Amygdala (tissue), 56 donors: ENCODE results near the gene RAB31.

Source experiments
- DNase-seq, 56 donors: peaks; one replicate each; lab custom pipeline; 2025; lab: John Stamatoyannopoulos, UW

Gene RAB31

DNA sequence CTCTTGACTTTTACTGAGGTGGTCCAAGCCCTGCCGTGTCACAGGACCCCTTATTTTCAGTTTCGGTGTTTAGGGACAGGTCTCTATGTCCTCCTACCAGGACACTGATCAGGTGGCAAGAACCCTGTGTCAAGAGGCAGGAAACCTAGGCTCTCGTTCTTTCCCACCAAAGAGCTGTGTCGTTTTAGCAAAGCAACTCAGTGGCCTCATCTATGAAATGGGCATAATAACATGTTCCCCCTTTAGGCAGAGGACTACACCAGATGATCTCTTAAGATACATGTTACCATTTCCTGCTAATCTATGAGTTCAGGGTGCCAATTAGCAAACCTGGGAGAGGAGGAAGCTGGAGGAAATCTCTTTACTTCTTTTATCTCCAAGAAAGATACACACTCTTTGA, 1.9 kb downstream of the RAB31 start:
- no peak for DNase-seq

DNA sequence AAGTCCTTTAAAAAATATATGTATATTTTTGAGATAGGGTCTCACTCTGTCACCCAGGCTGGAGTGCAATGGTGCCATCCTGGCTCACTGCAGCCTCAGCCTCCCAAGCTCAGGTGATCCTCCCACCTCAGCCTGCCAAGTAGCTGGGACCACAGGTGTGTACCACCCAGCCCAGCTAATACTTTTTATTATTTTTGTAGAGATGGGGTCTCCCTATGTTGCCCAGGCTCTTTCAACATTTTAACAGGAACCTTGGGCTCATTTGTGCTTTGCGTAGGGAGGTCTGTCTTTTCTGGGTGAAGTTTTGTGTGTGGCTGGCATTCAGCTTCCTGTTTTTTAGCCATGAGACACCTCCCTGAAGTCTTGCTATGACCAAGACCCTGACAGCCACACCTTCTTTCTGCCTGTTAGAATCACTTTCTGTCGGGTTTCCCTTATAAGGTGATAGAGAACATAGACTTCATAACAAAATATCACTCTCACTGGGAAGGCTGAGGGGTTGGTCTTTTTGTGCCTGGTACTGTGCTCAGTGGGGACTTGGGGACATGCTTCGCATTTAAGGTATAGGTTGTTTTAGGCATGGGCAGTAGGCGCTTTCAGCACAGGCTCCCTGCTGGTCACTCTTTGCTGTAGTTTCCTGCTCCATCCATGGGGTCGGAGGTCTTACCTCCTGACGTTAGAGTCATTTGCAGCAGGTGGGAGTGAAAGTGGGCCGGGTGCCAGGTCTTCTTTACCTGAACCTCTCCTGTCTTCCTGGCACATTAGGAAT, 3.4 kb downstream of the RAB31 start:
- no peak for DNase-seq

DNA sequence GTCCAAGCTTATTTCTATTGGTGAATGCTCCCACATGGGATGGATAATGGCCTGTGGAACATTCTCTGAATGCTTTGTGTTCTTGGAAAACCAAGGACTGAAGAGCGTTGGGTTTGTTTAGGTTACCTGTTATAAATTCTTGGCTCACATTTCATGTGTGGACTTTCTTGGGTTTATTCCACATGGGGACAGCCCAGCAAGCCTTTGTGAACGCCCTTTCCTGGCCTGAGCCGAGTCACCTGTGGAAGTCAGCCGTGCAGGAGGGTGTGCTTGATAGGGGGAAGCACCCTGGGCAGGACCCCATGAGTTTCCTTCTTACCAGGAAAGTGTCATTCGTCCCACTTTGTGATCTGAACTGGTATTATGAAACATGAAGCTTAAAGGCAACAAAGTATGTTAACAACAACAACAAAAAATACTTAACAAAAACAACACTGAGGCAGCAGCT, 4.1 kb downstream of the RAB31 start:
- DNase-seq, result no peak

DNA sequence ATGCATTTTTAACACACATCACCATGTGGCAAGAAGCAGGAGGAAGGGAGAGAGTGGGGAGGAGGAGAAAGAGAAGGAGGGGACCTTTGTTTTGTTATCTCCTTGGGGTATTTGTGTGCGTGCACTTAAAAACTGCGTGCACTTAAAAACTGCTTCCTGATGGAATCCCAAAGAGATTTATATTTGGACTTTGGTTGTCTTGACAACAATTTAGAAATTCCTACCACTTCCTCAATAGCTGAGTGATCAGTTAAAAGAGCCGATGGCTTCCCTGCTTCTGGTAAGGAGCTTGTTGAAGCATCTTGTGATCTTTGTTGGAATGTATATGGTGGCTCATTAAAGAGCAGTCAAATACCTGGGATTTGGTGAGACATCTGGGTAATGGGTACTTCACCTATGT, 4.5 kb downstream of the RAB31 start:
- DNase-seq, result no peak

DNA sequence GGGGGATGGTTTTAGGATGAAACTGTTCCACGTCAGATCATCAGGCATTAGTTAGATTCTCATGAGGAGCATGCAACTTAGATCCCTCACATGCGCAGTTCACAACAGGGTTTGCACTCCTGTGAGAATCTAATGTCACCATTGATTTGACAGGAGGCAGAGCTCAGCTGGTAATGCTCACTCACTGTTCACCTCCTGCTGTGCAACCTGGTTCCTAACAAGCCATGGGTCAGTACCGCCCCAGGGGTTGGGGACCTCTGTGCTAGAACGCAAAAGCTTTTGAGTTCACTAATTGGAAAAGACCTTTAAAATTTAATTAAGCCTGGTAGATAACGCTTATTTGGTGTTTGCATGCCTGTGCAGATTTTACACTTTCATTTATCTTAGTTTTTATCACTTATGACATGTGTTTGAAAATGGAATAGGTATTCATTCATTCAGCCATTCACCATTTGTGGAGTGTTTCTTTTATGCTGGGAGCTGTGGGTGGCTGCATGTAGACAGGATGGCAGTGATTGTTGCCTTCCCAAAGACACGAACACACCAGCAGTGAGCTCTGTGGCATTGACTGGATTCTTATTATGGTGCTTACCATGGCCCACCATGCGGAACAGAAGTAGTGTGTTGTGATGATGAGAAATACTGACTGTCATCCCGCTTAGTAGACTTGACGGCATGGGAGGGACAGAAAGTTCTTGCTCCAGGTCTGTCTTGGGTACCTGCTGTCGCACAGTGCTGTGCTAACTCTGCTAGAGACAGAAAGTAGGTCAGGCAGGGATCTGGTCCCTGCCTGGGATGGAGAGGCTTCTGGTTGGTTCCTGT, 6.4 kb downstream of the RAB31 start:
- no peak for DNase-seq

DNA sequence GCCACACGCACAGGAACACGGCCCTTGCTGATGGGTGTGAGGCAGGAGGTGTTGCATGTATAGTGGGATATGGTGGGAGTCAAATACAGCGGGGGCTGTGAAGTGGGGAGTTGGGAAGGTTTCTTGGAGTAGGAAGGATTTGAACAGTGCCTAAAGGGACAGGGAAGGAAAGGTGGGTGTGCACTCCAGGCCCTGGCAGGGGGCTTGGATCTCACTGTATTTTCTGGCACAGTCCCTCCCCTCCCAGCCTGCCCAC, 6.9 kb downstream of the RAB31 start:
- DNase-seq, result no peak

DNA sequence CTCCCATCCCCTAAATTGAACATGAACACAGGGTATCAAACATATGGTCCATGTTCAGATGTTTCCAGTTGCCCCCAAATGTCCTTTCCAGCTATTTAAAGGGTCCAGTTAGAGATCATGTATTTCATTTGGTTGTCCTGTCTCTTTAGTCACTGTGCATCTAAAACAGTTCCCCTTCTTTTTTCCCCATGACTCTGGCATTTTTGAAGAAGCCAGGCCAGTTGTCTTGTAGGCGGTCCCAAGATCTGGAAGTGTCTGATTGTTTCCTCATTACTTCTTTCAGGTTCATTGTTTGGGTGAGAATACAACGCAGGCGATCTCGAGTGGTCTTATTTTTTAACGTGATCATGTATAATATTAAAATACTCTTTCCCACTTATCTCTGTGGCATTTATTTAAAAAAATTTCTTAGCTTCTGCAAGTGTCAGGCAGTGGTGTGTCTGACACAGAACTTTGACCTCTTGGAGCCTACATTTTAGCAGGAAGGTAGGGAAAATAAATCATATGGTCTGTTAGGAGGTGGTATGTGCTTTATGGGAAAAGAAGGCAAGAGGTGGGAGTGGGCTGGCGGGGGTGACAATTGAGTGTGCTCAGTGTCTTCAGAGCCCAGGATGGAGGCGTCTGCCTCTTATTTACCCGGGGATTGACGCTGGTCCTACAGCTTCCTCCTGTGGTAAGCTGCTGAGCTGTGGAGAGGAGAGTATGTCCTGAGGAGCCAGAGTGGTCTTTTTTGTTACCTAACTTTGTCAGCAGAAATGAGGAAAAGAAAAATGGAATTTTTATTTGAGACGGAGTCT, 8.1 kb downstream of the RAB31 start:
- DNase-seq, result no peak

DNA sequence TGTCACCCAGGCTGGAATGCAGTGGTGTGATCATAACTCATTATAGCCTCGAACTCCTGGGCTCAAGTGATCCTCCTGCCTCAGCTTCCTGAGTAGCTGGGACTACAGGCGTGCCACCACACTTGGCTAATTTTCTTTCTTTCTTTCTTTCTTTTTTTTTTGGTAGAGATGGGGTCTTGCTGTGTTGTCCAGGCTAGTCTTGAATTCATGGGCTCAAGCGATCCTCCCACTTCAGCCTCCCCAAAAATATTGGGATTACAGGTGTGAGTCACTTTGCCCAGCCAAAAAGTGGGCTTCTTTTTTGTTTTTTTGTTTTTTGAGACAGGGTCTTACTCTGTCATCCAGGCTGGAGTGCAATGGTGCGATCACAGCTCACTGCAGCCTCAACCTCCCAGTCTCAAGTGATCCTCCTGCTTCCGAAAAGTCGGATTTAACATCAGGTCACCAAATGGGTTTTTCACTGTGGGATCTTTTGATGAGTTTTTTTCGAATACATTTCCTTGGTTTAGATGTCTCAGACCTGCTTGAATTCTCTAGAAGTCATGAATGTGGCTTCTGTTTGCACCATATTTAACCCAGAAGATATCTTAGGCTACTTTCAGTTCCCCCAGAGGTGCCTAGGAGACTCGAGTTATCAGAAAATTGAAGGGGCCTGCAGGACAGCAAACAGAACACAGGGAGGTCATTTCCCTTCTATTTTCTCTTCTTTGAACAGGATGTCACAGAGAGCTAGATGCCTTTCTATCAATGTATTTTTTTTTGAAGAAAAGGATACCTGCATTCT, 8.9 kb downstream of the RAB31 start:
- DNase-seq, result no peak

DNA sequence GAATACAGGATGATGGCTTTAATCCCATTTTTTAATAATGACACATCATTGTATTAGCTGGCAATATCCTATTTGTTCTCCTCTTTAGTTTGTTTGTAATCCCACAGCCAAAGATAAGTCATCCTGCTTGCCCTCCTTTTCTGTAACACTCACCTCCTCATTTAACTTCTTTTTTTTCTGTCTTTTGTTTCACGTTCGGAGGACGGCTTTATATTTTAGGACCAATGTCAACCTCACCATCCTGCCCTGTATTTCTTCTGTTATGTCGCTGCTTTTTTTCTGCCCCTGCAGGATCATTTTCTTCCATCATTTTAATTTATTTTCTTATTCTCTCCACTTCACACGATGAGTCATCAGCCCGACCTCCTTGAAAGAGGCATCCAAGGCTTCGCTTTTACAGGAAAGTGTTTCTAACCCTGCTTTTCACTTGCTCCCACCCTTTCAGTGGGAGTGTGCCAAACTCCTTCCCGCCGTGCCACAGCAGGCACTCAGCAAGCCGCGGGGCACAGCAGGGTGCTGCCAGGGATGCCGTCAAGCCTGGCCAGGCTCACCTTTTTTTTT, 11.4 kb downstream of the RAB31 start:
- DNase-seq, result peak in 17 of 56 donors; percentile 8 to 60 (median 23)

DNA sequence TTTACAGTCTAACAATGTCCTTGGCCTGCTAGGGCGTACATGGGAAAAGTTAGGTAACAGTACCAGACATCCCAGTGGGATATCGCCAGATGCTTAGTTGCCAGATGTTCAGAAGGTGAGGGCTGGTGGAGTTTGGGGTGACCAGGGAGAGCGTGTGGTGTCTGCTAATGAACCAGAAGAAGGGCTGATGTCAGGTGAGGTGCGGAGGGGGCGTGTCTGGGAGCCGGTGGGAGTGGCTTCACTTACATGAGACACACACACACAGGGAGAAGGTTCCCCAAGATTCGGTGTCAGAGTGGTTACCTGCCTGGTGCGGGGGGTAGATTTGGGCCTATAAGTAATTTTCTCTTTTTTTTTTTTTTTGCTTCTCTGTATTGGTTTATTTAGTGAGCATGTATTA, 12.2 kb downstream of the RAB31 start:
- no peak for DNase-seq

DNA sequence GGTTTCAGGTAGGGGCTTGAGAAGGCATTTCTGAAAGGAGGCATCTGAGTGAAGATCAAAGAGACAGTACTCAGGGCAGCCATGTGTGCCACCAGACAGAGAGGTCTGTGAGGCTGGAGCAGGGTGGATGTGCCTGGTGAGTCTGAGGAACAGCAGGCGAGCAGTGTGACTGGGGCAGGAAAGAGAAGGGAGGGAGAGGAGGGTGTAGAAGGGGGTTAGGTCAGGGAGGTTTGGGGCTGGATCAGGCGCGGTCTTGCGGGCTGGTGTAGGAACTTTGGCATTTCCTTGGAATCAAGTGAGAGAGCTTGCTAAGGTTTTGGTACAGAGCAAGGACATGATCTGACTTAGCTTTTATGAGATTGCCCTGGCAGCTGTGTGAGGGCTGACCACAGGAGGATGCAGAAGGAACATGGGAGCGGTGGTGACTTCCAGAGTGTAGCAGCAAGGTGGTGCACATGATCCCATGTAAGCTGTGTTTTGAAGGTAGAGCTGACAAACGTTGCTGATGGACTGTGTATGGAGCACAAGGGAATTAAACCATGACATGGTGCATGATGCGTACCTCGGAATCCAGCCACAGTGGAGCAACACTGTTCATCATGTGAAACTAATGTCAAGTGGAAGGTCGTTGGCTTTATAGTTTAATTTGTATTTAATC, 13.9 kb downstream of the RAB31 start:
- DNase-seq, result no peak

DNA sequence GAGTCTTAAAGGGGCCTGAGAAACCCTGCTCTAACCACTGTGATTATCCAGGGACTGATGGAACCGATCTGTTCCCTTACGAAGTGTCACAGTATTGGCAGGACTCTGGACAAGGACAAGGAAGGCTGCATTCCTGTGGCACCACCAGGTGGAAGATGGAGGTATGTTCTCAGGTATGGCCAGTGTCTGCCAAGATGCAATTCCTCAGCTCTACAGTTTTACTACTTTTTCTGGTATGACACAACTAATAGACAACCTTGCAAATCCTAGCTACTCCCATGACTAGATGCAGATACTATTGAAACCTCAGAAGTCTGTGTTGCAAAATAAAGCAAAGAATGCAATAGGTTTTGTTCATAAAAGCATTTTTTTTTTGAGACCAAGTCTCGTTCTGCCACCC, 14.6 kb downstream of the RAB31 start:
- DNase-seq, result no peak

DNA sequence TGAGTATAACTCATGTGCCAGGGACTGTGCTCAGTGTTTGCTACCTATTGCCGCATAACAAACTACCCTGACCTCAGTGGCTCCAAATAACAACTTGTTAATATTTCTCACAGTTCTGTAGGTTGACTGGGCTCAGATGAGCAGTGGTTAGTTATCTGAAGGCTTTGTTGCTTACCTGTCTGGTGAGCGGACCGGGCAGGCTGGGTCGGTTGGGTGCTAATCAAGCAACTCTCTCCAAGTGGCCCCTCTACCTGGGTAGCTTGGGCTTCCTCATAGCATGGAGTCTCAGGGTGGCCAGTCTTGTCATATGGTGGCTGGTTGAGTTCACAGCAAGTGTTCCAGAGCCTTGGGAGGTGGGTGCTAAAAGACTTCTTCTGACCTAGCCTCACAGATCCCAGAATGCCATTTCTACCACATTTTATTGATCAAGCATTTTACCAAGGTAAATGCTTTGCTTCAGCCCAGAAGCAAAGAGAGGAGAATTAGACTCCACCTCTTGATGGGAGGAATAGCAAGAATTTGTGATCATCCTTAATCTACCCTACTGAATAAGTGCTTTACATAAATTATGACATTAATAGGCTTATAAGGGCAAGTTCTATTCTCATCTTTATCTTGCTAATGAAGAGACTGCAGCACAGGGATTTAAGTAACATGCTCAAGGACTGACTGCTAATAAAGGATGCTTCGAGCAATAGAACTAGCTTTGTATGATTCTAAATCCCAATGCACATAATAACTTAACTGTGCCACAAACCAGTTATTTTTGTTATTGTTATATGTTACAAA, 16.9 kb downstream of the RAB31 start:
- DNase-seq, result no peak

DNA sequence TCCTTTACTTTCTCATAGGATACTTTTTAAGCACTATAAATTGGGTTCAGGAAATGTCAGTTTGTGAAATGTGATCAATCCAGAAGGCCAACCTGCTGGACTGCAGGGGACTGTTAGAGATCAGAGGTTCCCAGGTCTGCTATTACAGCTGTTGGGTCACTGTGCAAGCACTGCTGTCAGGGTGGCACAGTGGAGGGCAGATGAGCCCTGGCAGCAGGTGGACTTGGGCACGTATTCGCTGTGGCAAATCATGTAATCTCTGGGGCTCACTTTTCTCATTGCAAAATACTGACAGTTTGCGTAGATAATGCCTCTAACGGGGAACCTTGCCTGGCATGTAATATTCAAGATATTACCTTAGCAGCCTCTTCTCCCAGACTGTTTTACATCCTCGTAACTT, 18.1 kb downstream of the RAB31 start:
- DNase-seq, result no peak

DNA sequence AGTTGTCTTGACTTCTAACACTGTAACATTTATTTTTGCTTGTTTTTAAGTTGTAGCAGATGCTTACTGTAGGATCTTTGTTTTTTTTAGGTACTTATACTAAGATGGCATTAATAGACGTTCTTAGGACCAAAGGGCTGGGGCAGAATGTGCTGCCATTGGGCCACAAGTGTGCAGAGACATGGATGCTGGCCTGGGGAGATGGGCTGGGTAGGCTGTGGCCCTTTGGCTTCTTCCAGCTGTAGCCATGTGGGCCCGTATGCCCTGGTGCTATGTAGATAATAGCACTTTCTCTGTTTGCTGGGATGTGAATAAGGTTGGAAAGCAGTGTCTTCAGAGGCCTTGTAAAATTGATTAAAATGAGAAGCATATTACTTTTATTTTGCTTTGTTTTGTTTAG, 18.8 kb downstream of the RAB31 start:
- no peak for DNase-seq

DNA sequence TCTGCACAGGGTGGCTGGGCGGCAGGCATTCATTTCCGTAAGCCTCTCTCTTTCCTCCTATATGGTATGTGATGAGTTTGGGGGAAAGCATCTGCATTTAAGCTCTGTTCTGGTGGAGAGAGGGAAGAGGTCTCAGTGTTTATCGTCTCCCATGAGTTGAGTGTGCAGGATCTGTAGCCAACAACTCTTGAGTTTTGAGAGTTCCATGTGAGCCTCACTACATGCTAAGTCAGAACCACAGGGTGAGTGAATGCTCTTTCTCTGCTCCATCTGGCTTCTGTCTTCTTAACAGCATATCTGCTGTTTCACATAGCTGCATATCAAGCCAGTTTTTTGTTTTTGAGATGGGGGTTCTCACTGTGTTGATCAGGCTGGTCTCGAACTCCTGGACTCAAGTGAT, 22.7 kb downstream of the RAB31 start:
- no peak for DNase-seq

DNA sequence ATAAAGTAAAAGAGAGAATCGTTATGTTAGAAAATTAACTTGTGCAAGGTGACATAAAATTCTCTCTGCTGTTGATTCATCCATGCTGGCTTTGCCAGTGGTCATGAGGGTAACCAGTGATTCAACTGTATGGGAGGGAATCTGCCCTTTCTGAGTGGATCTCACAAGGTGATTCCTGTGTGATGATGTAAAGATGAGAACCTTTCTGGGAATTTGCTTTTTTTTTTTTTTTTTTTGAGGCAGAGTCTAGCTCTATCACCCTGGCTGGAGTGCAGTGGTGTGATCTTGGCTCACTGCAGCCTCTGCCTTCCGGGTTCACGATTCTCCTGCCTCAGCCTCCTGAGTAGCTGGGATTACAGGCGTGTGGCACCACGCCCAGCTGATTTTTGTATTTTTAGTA, 23.3 kb downstream of the RAB31 start:
- no peak for DNase-seq

DNA sequence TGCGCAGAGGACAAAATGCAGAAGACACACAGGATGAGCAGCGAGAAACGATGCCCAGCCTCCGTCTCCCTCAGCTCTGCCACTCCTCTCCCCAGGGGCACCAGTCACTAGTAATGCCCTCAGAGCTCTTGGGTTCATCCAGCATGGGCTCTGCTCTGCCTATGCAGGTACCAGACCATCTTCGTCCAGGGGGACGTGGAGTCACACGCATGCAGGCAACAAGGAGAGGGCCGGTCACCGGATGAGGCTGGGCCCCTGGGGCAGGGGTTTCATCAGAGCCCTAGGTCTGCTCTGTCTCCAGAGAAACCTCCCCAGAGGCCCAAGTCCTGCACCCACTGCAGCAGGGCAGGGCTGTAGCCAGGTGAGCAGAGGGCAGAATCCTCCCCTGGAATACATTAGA, 23.9 kb downstream of the RAB31 start:
- DNase-seq, result no peak

DNA sequence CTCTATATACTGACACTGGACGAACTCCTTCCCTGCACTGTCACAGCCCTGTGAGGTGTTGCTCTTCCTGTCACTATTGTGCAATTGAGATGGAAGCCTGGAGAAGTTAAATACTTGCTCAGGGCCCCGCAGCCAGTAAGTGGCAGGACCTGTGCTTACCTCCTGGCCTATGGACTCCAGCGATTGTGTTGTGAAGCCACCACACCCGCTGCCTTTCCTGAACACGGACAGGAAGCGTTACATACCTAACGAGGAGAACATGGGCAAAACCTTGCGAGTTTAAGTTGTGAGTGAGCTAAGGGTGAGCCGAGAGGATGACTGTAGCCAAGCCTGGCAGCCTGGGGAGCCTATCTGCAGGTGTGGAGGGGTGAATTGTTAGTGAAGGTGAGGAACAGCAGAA, 26.1 kb downstream of the RAB31 start:
- no peak for DNase-seq
